Smooth muscle cell (in vitro differentiated cells): ENCODE data around the gene DHRS4L2. TPM values are rescaled to one million over a fixed set of nuclear protein-coding genes. Genes with fewer than 3 reads are reported as not detected.
"Not testable (repeated sequence)": the region's sequence is repeated elsewhere in the genome, so short reads cannot be mapped to it uniquely, and the experiment has no call there.

ENCODE experiments used
- DNase-seq: peaks from one replicate; lab custom pipeline; 2025; ENCODE audit not compliant: unreplicated experiment; lab: John Stamatoyannopoulos, UW
- H2AFZ ChIP-seq: fragments of 200-600 bp; sonication (generic); 2 replicates; pipeline ENCODE4 v1.6.0; 2016; ENCODE audit warnings: antibody characterized with exemption, low read depth, mild to moderate bottlenecking
- H3F3A ChIP-seq: fragments of 200-600 bp; sonication (generic); 2 replicates; pipeline ENCODE4 v1.6.0; 2017; ENCODE audit warnings: antibody characterized with exemption, low read depth
- H3K27ac ChIP-seq: fragments of 200-600 bp; sonication (generic); 2 replicates; pipeline ENCODE4 v1.5.1; 2016; ENCODE audit warnings: low read depth, mild to moderate bottlenecking
- H3K27me3 ChIP-seq: fragments of 200-600 bp; sonication (generic); 2 replicates; pipeline ENCODE4 v1.6.1; 2016; ENCODE audit warnings: low read depth, mild to moderate bottlenecking
- H3K36me3 ChIP-seq: fragments of 200-600 bp; sonication (generic); 2 replicates; pipeline ENCODE4 v1.5.1; 2016; ENCODE audit warnings: low read depth
- H3K4me1 ChIP-seq: fragments of 200-600 bp; sonication (generic); 2 replicates; pipeline ENCODE4 v1.5.1; 2016; ENCODE audit warnings: low read depth
- H3K4me2 ChIP-seq: fragments of 200-600 bp; sonication (generic); 2 replicates; pipeline ENCODE4 v1.6.0; 2016; ENCODE audit warnings: mild to moderate bottlenecking
- H3K4me3 ChIP-seq: fragments of 200-600 bp; sonication (generic); 2 replicates; pipeline ENCODE4 v1.5.1; 2016; ENCODE audit warnings: mild to moderate bottlenecking
- H3K79me2 ChIP-seq: fragments of 200-600 bp; sonication (generic); 2 replicates; pipeline ENCODE4 v1.6.0; 2016; ENCODE audit warnings: low read depth, mild to moderate bottlenecking
- H3K9ac ChIP-seq: fragments of 200-600 bp; sonication (generic); 2 replicates; pipeline ENCODE4 v1.6.0; 2016; ENCODE audit warnings: low read depth
- H3K9me3 ChIP-seq: fragments of 200-600 bp; sonication (generic); replicated peaks from 2 replicates; pipeline ENCODE4 v1.5.1; 2016; ENCODE audit warnings: low read depth
- H4K20me1 ChIP-seq: fragments of 200-600 bp; sonication (generic); 2 replicates; pipeline ENCODE4 v1.6.0; 2016; ENCODE audit warnings: low read depth
- WGBS: methylation state at CpG from one replicate; pipeline ENCODE4 v1.1.7; 2016; ENCODE audit warnings: low lambda C conversion rate; 5-methylcytosine and 5-hydroxymethylcytosine counted together
- polyA plus RNA-seq: library from polyadenylated mRNA; unstranded; fragments of >200 nt; fragmentation: Nextera tagmentation; extraction: Ambion mirVana; gene quantifications from 2 replicates; pipeline ENCODE4 v1.2.1, GENCODE V29; 2016
- total RNA-seq: library from RNA; depleted of rRNA; stranded (reverse); fragments of >200 nt; gene quantifications from 2 replicates; pipeline ENCODE4 v1.2.3, GENCODE V29; 2014
- TF ChIP-seq, protein P1 (sequence below): fragments of 200-600 bp; sonication (generic); IDR thresholded peaks from 2 replicates; pipeline ENCODE4 v1.5.1; 2017; ENCODE audit warnings: borderline replicate concordance, mild to moderate bottlenecking, antibody characterized with exemption; ENCODE audit not compliant: insufficient read depth, poor library complexity, severe bottlenecking

Gene DHRS4L2
- total RNA-seq, result 8.2 and 10.6 TPM in 2 replicates
- 21.5 and 26.0 TPM in 2 replicates for polyA plus RNA-seq

DNA sequence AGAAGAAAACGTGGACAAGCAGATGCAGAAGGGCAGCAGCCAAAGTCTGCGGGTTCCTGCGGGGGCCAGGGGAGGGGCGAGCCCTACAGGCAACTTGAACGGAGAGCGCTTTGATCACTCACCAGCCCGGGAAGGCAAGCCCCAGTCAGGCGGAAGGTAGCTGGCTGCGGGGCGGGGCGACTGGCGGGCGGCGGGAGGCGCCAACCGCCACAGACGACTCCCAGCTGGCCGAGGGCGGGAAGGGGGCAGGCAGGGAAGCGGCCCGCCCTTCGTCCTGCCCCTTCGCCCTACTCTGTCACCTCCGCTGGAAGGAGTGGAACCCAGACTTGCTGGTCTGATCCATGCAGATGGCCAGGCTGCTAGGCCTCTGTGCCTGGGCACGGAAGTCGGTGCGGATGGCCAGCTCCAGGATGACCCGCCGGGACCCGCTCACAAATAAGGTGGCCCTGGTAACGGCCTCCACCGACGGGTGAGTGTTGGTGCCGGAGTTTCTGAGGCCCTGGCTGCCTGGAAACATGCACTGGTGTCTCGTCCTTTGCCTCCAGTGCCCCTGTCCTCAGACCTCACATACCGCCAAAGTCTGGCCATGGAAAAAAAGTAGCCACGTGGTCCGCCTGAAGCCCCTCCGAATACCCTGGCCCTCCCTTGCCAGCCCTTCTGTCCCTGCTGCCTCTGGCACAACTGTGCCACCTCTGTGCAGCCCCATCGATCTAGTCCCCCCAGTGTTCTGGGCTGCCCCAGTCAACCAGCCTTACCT lies at the start of gene DHRS4L2:
Gene DHRS4L2 (plus strand): TSS at position 323 of the 757 bp plus-strand sequence. CDS start 19 bp downstream, at position 342.
- not testable (repeated sequence) for H3K9ac ChIP-seq, H4K20me1 ChIP-seq, H3K27me3 ChIP-seq, H3K27ac ChIP-seq, H3K79me2 ChIP-seq, H3F3A ChIP-seq, H3K36me3 ChIP-seq, H3K4me1 ChIP-seq, H3K9me3 ChIP-seq
- Histone ChIP-seq H2AFZ (peak within 1 kb of the TSS; percentile 72), H3K4me2 (peak within 1 kb of the TSS; percentile 86), H3K4me3 (peak within 1 kb of the TSS; percentile 48)
- 20% methylated on average over 32 of the region's 40 CpGs for WGBS
- peak; percentile 37 for DNase-seq

DNA sequence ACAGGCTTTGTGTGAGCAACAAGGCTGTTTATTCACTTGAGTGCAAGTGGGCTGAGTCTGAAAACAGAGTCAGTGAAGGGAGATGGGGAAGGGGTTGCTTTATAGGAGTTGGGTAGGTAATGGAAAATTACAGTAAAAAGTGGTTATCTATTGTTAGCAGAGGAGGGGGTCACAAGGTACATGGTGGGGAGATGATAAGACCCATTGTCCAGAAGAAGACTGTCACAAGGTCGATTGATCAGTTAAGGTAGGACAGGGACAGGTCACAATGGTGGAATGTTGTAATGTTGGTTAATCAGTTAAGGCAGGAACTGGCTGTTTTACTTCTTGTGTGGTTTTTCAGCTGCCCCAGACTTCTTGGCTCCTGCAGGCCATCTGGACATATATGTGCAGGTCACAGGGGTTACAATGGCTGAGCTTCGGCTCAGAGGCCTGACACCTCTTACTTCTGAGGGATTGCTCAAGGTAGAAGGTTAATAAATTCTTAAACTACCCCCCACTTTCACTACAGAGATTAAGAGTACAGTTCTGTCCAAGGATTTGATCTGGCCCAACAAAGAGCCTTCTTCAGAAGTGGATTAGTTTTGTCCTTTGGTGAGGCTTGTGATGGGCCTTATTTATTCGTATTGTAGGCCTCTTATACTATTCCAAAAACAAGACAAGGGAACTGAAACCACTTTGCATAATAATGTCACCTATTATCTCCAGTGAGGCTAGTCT lies 49.0 kb upstream of the DHRS4L2 start:
- Histone ChIP-seq H3K4me3 (no peak overlapping the region), H3F3A (no peaks in the 10 kb centered on the region), H3K27ac (no peak overlapping the region), H3K27me3 (no peaks in the 10 kb centered on the region), H3K4me1 (no peaks in the 10 kb centered on the region), H4K20me1 (peaks cover 3% of the 10 kb centered on the region), H3K9me3 (no peaks in the 10 kb centered on the region), H3K9ac (no peak overlapping the region), H3K4me2 (no peak overlapping the region), H3K36me3 (no peaks in the 10 kb centered on the region), H2AFZ (no peak overlapping the region), H3K79me2 (no peaks in the 10 kb centered on the region)
- TF ChIP-seq, protein P1, sequence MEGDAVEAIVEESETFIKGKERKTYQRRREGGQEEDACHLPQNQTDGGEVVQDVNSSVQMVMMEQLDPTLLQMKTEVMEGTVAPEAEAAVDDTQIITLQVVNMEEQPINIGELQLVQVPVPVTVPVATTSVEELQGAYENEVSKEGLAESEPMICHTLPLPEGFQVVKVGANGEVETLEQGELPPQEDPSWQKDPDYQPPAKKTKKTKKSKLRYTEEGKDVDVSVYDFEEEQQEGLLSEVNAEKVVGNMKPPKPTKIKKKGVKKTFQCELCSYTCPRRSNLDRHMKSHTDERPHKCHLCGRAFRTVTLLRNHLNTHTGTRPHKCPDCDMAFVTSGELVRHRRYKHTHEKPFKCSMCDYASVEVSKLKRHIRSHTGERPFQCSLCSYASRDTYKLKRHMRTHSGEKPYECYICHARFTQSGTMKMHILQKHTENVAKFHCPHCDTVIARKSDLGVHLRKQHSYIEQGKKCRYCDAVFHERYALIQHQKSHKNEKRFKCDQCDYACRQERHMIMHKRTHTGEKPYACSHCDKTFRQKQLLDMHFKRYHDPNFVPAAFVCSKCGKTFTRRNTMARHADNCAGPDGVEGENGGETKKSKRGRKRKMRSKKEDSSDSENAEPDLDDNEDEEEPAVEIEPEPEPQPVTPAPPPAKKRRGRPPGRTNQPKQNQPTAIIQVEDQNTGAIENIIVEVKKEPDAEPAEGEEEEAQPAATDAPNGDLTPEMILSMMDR, result no peak
- 93% methylated on average over 3 of the region's 3 CpGs for WGBS
- no peak for DNase-seq

DNA sequence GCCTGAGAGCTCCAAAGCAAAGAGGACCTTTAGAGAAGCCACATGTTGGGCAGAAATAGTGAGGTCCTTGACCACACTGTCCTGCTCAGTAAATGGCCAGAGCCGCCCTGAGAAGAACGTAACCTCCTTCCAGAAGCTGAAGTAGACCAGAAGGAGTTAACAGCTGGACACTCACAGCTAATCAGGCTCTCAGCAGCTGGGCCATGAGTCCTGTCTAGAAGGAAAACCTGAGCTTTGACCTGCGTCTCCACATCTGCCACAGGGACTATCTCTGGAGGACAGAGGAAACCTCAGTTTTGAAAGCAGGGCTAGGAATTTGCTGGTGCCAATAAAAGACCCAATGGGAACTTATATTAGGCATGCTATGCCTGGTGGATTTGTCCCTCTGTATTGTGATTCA lies 47.5 kb upstream of the DHRS4L2 start:
- H3F3A ChIP-seq, result no peaks in the 10 kb centered on the region
- no peak overlapping the region for H2AFZ ChIP-seq
- no peak overlapping the region for H3K4me3 ChIP-seq
- no peaks in the 10 kb centered on the region for H3K9me3 ChIP-seq
- no peaks in the 10 kb centered on the region for H3K79me2 ChIP-seq
- H4K20me1 ChIP-seq, result peaks cover 3% of the 10 kb centered on the region
- no peaks in the 10 kb centered on the region for H3K4me1 ChIP-seq
- WGBS, result 60% methylated on average over 3 of the region's 3 CpGs
- H3K27me3 ChIP-seq, result no peaks in the 10 kb centered on the region
- no peak overlapping the region for H3K27ac ChIP-seq
- H3K4me2 ChIP-seq, result no peak overlapping the region
- no peaks in the 10 kb centered on the region for H3K36me3 ChIP-seq
- H3K9ac ChIP-seq, result no peak overlapping the region
- DNase-seq, result no peak
- TF ChIP-seq, protein P1, result no peak

DNA sequence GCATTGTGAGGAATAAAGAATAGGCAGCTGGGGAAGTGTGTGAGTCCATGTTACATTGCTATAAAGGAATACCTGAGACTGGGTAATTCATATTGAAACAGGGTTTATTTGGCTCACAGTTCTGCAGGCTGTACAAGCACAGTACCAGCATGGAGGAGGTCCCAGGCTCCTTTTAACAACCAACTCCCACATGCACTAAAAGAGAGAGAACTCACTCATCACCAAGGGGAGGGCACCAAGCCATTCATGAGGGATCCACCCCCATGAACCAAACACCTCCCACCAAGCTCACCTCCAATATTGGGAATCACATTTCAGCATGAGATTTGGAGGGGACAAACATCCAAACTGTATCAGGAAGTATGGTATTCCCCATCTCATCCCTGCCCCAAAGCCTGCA lies 47.1 kb upstream of the DHRS4L2 start:
- Histone ChIP-seq H3K36me3 (no peaks in the 10 kb centered on the region), H3F3A (no peaks in the 10 kb centered on the region), H3K79me2 (no peaks in the 10 kb centered on the region), H4K20me1 (peaks cover 3% of the 10 kb centered on the region), H3K27me3 (no peaks in the 10 kb centered on the region), H3K27ac (no peak overlapping the region), H3K4me3 (no peak overlapping the region), H2AFZ (no peak overlapping the region), H3K4me2 (no peak overlapping the region), H3K4me1 (no peaks in the 10 kb centered on the region), H3K9ac (no peak overlapping the region), H3K9me3 (no peaks in the 10 kb centered on the region)
- no peak for DNase-seq
- TF ChIP-seq, protein P1, result no peak
